Measurements from ENCODE around the gene UBXN7.
"Not testable (repeated sequence)": the region's sequence is repeated elsewhere in the genome, so short reads cannot be mapped to it uniquely, and the experiment has no call there.

Gene UBXN7

DNA sequence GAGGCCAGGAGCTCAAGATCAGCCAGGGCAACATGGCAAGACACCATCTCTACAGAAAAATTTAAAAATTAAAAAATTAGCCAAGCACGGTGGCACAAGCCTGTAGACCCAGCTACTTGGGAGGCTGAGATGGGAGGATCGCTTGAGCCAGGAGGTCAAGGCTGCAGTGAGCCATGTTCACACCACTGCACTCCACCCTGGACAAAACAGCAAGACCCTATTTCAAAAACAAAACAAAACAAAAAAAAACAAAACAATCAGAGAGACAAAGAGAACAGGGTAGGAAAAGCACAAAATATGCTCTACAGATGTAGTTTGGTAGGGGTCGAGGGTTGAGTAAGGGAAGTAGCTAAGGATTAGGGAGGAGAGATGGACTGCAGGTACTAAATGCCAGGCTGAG lies 117.6 kb downstream of the UBXN7 start:
- Histone ChIP-seq H3K79me2 (ENCODE audit: insufficient read depth, low read length) (peaks cover 21% of the 10 kb centered on the region), H3K4me1 (ENCODE audit: insufficient read depth, low read length) (peaks cover 22% of the 10 kb centered on the region), H4K20me1 (ENCODE audit: insufficient read depth, low read length) (no peaks in the 10 kb centered on the region), H3K36me3 (ENCODE audit: insufficient read depth, low read length) (peaks cover 10% of the 10 kb centered on the region), H3K27me3 (ENCODE audit: insufficient read depth, low read length, poor library complexity) (no peaks in the 10 kb centered on the region), H3K27ac (ENCODE audit: low read length) (no peak overlapping the region), H3K9me3 (ENCODE audit: insufficient read depth, low read length, severe bottlenecking) (no peaks in the 10 kb centered on the region), H2AFZ (ENCODE audit: low read depth, low read length) (no peak overlapping the region), H3K9ac (ENCODE audit: low read depth, low read length) (no peak overlapping the region), H3K4me2 (ENCODE audit: insufficient read depth, low read length) (no peak overlapping the region), H3K4me3 (ENCODE audit: low read depth in 1 of 2, low read length in 2 of 2) (no peak overlapping the region)
- DNase-seq (no peak), ATAC-seq (ENCODE audit: insufficient read depth, low read depth) (no peak)
- TF ChIP-seq, protein P1, sequence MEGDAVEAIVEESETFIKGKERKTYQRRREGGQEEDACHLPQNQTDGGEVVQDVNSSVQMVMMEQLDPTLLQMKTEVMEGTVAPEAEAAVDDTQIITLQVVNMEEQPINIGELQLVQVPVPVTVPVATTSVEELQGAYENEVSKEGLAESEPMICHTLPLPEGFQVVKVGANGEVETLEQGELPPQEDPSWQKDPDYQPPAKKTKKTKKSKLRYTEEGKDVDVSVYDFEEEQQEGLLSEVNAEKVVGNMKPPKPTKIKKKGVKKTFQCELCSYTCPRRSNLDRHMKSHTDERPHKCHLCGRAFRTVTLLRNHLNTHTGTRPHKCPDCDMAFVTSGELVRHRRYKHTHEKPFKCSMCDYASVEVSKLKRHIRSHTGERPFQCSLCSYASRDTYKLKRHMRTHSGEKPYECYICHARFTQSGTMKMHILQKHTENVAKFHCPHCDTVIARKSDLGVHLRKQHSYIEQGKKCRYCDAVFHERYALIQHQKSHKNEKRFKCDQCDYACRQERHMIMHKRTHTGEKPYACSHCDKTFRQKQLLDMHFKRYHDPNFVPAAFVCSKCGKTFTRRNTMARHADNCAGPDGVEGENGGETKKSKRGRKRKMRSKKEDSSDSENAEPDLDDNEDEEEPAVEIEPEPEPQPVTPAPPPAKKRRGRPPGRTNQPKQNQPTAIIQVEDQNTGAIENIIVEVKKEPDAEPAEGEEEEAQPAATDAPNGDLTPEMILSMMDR (IDR thresholded peaks at IDR 0.05; ENCODE audit: borderline replicate concordance, extremely low read depth, low read length, poor library complexity, severe bottlenecking): no peak
- no peak for TF ChIP-seq EZH2 (IDR thresholded peaks at IDR 0.05; ENCODE audit: borderline replicate concordance, low read depth, low read length, severe bottlenecking)

DNA sequence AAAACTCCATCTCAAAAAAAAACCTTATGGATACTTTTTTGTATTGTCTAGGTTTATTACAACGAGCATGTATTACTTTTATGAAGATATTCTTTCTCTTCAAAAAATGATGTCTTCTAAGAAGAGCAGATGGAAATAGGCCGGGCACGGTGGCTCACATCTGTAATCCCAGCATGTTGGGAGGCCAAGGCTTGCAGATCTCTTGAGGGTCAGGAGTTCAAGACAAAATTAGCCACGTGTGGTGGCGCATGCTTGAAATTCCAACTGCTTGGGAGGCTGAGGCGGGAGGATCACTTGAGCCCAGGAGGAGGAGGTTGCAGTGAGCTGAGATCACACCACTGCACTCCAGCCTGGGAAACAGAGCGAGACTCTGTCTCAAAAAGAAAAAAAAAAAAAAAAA lies 118.1 kb downstream of the UBXN7 start:
- not testable (repeated sequence) for H3K27ac ChIP-seq (ENCODE audit: low read length); DNase-seq; H2AFZ ChIP-seq (ENCODE audit: low read depth, low read length); H3K4me3 ChIP-seq (ENCODE audit: low read depth in 1 of 2, low read length in 2 of 2); H3K27me3 ChIP-seq (ENCODE audit: insufficient read depth, low read length, poor library complexity); H3K36me3 ChIP-seq (ENCODE audit: insufficient read depth, low read length); ATAC-seq (ENCODE audit: insufficient read depth, low read depth); H4K20me1 ChIP-seq (ENCODE audit: insufficient read depth, low read length); H3K9me3 ChIP-seq (ENCODE audit: insufficient read depth, low read length, severe bottlenecking); H3K4me2 ChIP-seq (ENCODE audit: insufficient read depth, low read length); H3K9ac ChIP-seq (ENCODE audit: low read depth, low read length)
- H3K79me2 ChIP-seq (ENCODE audit: insufficient read depth, low read length): peaks cover 21% of the 10 kb centered on the region
- peaks cover 18% of the 10 kb centered on the region for H3K4me1 ChIP-seq (ENCODE audit: insufficient read depth, low read length)

DNA sequence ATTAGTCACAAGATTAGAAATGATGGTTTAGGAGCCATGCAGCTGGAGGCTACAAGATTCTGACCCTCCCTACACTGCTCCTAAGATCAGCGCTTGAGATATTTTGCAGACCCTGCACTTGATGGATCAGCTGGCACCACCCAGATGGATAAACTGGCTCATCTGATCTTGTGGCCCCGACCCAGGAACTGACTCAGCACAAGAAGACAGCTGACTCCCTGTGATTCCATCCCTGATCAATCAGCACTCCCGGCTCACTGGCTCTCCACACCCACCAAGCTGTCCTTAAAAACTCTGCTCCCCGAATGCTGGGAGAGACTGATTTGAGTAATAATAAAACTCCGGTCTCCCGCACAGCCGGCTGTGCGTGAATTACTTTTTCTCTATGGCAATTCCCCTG lies 129.3 kb downstream of the UBXN7 start:
- H3K4me1 ChIP-seq (ENCODE audit: insufficient read depth, low read length); H4K20me1 ChIP-seq (ENCODE audit: insufficient read depth, low read length); H3K9ac ChIP-seq (ENCODE audit: low read depth, low read length); DNase-seq; H2AFZ ChIP-seq (ENCODE audit: low read depth, low read length); ATAC-seq (ENCODE audit: insufficient read depth, low read depth); H3K36me3 ChIP-seq (ENCODE audit: insufficient read depth, low read length); H3K27me3 ChIP-seq (ENCODE audit: insufficient read depth, low read length, poor library complexity); H3K9me3 ChIP-seq (ENCODE audit: insufficient read depth, low read length, severe bottlenecking); H3K27ac ChIP-seq (ENCODE audit: low read length); H3K4me3 ChIP-seq (ENCODE audit: low read depth in 1 of 2, low read length in 2 of 2); H3K79me2 ChIP-seq (ENCODE audit: insufficient read depth, low read length); H3K4me2 ChIP-seq (ENCODE audit: insufficient read depth, low read length): not testable (repeated sequence)

DNA sequence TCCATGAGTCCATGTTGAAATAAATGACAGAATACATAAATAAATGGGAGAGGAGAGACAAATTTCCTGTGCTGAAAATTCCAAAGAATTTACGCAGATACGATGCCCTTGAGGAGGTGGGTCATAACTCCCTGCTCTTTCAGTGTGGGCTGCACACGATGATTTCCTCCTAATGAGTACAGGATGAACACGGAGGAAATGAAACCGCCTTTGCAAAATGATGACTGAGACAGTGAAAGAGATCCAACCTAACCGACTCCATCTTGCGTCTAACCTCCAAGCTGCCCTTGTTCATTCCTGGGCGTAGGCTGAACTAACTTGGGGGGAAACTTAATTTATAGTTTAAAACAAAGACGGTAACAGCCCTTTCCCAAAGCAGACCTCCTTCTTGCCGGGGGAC lies 129.7 kb downstream of the UBXN7 start:
- not testable (repeated sequence) for H4K20me1 ChIP-seq (ENCODE audit: insufficient read depth, low read length); H3K4me2 ChIP-seq (ENCODE audit: insufficient read depth, low read length); H3K9ac ChIP-seq (ENCODE audit: low read depth, low read length); H3K9me3 ChIP-seq (ENCODE audit: insufficient read depth, low read length, severe bottlenecking); H3K4me3 ChIP-seq (ENCODE audit: low read depth in 1 of 2, low read length in 2 of 2); DNase-seq; ATAC-seq (ENCODE audit: insufficient read depth, low read depth); H3K36me3 ChIP-seq (ENCODE audit: insufficient read depth, low read length); H2AFZ ChIP-seq (ENCODE audit: low read depth, low read length); H3K4me1 ChIP-seq (ENCODE audit: insufficient read depth, low read length); H3K79me2 ChIP-seq (ENCODE audit: insufficient read depth, low read length); H3K27ac ChIP-seq (ENCODE audit: low read length); H3K27me3 ChIP-seq (ENCODE audit: insufficient read depth, low read length, poor library complexity)

DNA sequence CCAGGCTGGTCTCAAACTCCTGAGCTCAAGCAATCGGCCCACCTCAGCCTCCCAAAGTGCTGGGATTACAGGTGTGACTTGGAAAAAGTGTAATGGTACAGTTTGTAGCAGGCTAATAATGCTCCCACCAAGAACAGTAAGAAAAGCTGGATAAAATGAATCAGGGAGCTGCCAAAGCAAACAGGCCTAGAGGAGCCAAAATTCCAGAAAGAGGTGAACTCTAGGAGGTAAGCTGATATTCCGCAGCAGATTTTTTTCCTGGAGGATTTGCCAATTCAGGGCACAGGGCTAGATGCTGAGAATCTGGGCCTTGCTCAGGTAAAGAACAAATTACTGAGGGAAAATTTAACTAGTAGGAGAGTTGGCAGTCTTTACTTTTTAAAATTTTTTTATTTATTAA lies 133.7 kb downstream of the UBXN7 start:
- Histone ChIP-seq H3K27me3 (ENCODE audit: insufficient read depth, low read length, poor library complexity) (no peaks in the 10 kb centered on the region), H3K27ac (ENCODE audit: low read length) (no peak overlapping the region), H4K20me1 (ENCODE audit: insufficient read depth, low read length) (no peaks in the 10 kb centered on the region)

More for the DNA sequence above, 133.7 kb downstream of the UBXN7 start:
- no peak overlapping the region for H3K9ac ChIP-seq (ENCODE audit: low read depth, low read length)
- TF ChIP-seq EZH2 (IDR thresholded peaks at IDR 0.05; ENCODE audit: borderline replicate concordance, low read depth, low read length, severe bottlenecking): no peak
- TF ChIP-seq, protein P1 (IDR thresholded peaks at IDR 0.05; ENCODE audit: borderline replicate concordance, extremely low read depth, low read length, poor library complexity, severe bottlenecking): no peak
- H3K4me1 ChIP-seq (ENCODE audit: insufficient read depth, low read length): no peaks in the 10 kb centered on the region
- H3K36me3 ChIP-seq (ENCODE audit: insufficient read depth, low read length): no peaks in the 10 kb centered on the region
- H3K9me3 ChIP-seq (ENCODE audit: insufficient read depth, low read length, severe bottlenecking): no peaks in the 10 kb centered on the region
- H3K4me3 ChIP-seq (ENCODE audit: low read depth in 1 of 2, low read length in 2 of 2): no peak overlapping the region
- ATAC-seq (ENCODE audit: insufficient read depth, low read depth): no peak
- no peak overlapping the region for H3K4me2 ChIP-seq (ENCODE audit: insufficient read depth, low read length)
- H3K79me2 ChIP-seq (ENCODE audit: insufficient read depth, low read length): no peaks in the 10 kb centered on the region
- DNase-seq: no peak
- H2AFZ ChIP-seq (ENCODE audit: low read depth, low read length): no peak overlapping the region

Data from DND-41 (cell line).